A673 (cell line): ENCODE data around the gene INSL6. TPM values are rescaled to one million over a fixed set of nuclear protein-coding genes. Genes with fewer than 3 reads are reported as not detected.

Experiments used
- BruUV-seq: library from RNA; stranded (reverse); fragments of 400-500 nt; replicated peaks from 2 replicates; lab custom pipeline; 2021; lab: Mats Ljungman, UMichigan
- CTCF ChIA-PET: fragments of 300-600 bp; sonication (Branson Sonifier 250); formaldehyde crosslinking; loops from one replicate; lab custom pipeline; 2022; ENCODE audit warnings: antibody characterized with exemption; lab: Charles Lee
- POLR2A ChIA-PET: fragments of 300-600 bp; sonication (Branson Sonifier 250); formaldehyde crosslinking; loops from one replicate; lab custom pipeline; 2022; ENCODE audit warnings: antibody characterized with exemption; ENCODE audit not compliant: low non-redundant PET; lab: Charles Lee
- DNase-seq: peaks from one replicate; pipeline ENCODE4 v3.0.0-alpha.2; 2015; ENCODE audit warnings: low spot score
- H3K27ac ChIP-seq: fragments of 200-600 bp; sonication (generic); 2 replicates; pipeline ENCODE4 v1.5.1; 2016; ENCODE audit warnings: mixed run types, low read depth, mild to moderate bottlenecking, mixed read lengths, antibody characterized with exemption, low read length; ENCODE audit not compliant: poor library complexity, severe bottlenecking
- H3K27me3 ChIP-seq: fragments of 200-600 bp; sonication (generic); replicated peaks from 2 replicates; pipeline ENCODE4 v1.6.1; 2017; ENCODE audit warnings: mixed run types, low read depth, mild to moderate bottlenecking, mixed read lengths, antibody characterized with exemption, low read length; ENCODE audit not compliant: insufficient read depth, poor library complexity
- H3K36me3 ChIP-seq: fragments of 200-600 bp; sonication (generic); 2 replicates; pipeline ENCODE4 v1.6.1; 2016; ENCODE audit warnings: mixed run types, mild to moderate bottlenecking, mixed read lengths, antibody characterized with exemption, low read length; ENCODE audit not compliant: insufficient read depth, poor library complexity, severe bottlenecking
- H3K4me1 ChIP-seq: fragments of 200-600 bp; sonication (generic); 2 replicates; pipeline ENCODE4 v1.6.1; 2017; ENCODE audit warnings: mixed run types, mild to moderate bottlenecking, mixed read lengths, antibody characterized with exemption, low read length; ENCODE audit not compliant: insufficient read depth, poor library complexity, severe bottlenecking
- H3K4me3 ChIP-seq: fragments of 200-600 bp; sonication (generic); 2 replicates; pipeline ENCODE4 v1.5.1; 2016; ENCODE audit warnings: low read depth, mixed run types, mild to moderate bottlenecking, mixed read lengths, low read length; ENCODE audit not compliant: poor library complexity, severe bottlenecking
- H3K9me3 ChIP-seq: fragments of 200-600 bp; sonication (generic); 2 replicates; pipeline ENCODE4 v1.6.1; 2016; ENCODE audit warnings: mixed run types, low read depth, mild to moderate bottlenecking, mixed read lengths, antibody characterized with exemption, low read length; ENCODE audit not compliant: poor library complexity, severe bottlenecking
- CTCF ChIP-seq: fragments of 300-800, 200-600 bp; sonication (generic); conservative IDR thresholded peaks from 2 replicates; pipeline ENCODE4 v1.5.1; 2017; ENCODE audit warnings: low read depth, mild to moderate bottlenecking, antibody characterized with exemption, low read length, moderate library complexity, mixed read lengths
- EZH2 ChIP-seq: fragments of 200-600 bp; sonication (generic); IDR thresholded peaks from 2 replicates; pipeline ENCODE4 v1.6.1; 2017; ENCODE audit warnings: borderline replicate concordance, low read depth, mild to moderate bottlenecking, mixed read lengths, antibody characterized with exemption, low read length; ENCODE audit not compliant: poor library complexity, severe bottlenecking
- intact Hi-C: fragments of 100-400 bp; cut with micrococcal nuclease; formaldehyde crosslinking; loops from one replicate; pipeline ENCODE4 v1.10.0; 2022; ENCODE audit not compliant: unreplicated experiment
- total RNA-seq: library from RNA; stranded (reverse); gene quantifications from 2 replicates; pipeline ENCODE4 v1.2.3, GENCODE V29; 2021

INSL6 gene
- total RNA-seq, 1 experiment from 2014 or later = not detected

GRCh38 chr9:5144217-5144616, 41.2 kb downstream of the INSL6 start:
- Histone ChIP-seq H3K27ac (no peak overlapping the region), H3K4me1 (no peaks in the 10 kb centered on the region), H3K36me3 (no peaks in the 10 kb centered on the region), H3K4me3 (no peak overlapping the region), H3K27me3 (no peaks in the 10 kb centered on the region), H3K9me3 (no peaks in the 10 kb centered on the region)
- CTCF ChIA-PET = no interaction called here
- no peak for DNase-seq
- intact Hi-C loops = no loop called here
- POLR2A ChIA-PET = no interaction called here
- no TSS peak for BruUV-seq
- TF ChIP-seq CTCF = no peak
- TF ChIP-seq EZH2 = no peak

GRCh38 chr9:5140151-5140550, 45.3 kb downstream of the INSL6 start:
- DNase-seq = no peak
- Histone ChIP-seq H3K27me3 (no peaks in the 10 kb centered on the region), H3K4me3 (no peak overlapping the region), H3K4me1 (no peaks in the 10 kb centered on the region), H3K36me3 (no peaks in the 10 kb centered on the region), H3K27ac (no peak overlapping the region), H3K9me3 (no peaks in the 10 kb centered on the region)
- ChIA-PET CTCF (no interaction called here), POLR2A (interaction anchor here (0.6 kb wide), 1 partner anchor 487 kb away, joined by 6 read pairs; no protein-coding TSS in a partner anchor)
- intact Hi-C loops = no loop called here
- no TSS peak for BruUV-seq
- TF ChIP-seq EZH2 = no peak
- no peak for TF ChIP-seq CTCF

GRCh38 chr9:5122516-5122915, 62.9 kb downstream of the INSL6 start:
- H3K27ac ChIP-seq = no peak overlapping the region
- TF ChIP-seq CTCF (no peak), EZH2 (no peak)
- BruUV-seq = no TSS peak
- no peaks in the 10 kb centered on the region for H3K36me3 ChIP-seq
- DNase-seq = no peak
- no peak overlapping the region for H3K4me3 ChIP-seq
- H3K4me1 ChIP-seq = no peaks in the 10 kb centered on the region
- no peaks in the 10 kb centered on the region for H3K27me3 ChIP-seq
- POLR2A ChIA-PET = no interaction called here
- intact Hi-C loops = no loop called here
- H3K9me3 ChIP-seq = no peaks in the 10 kb centered on the region
- CTCF ChIA-PET = no interaction called here
